GM12873 (cell line): ENCODE data around the gene PDE11A.

Source experiments
- TF ChIP-seq, protein P1 (sequence below): IDR thresholded peaks from 2 replicates; pipeline ENCODE4 v1.5.1; 2012; ENCODE audit warnings: low read depth, mild to moderate bottlenecking, moderate library complexity, low read length, control low read depth; ENCODE audit not compliant: insufficient read depth; ENCODE audit errors: missing control alignments

The PDE11A gene

DNA sequence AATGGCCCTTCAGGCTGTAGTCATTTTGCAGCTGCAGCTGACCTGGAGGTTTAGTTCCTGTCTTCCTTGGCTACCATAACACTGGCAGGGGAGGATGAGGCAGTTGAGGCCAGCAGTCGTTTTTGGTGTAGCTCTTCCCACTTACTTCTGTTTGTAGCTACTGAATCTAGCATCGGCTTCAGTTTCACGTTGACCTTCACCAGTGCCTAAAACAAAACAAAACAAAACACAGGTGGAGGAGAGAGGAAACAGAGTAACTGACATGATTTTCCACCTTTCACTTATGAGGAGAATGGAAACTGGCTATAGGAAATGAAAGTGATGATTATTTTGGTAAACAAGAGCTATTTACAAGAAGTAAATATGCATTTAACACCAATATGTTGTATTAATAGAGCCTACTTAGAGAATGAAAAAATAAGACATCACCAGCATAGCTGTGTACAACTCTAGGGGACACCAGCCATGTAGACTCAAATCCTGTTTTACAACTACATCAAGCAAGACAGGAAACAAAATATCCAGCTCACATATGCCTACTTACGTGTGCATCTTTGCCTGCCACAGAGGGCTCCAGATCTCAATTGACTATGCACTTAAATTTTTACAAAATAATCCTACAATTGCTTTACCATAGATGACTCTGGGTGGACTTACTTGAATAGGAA is 443.1 kb downstream of the PDE11A start:
- TF ChIP-seq, protein P1, sequence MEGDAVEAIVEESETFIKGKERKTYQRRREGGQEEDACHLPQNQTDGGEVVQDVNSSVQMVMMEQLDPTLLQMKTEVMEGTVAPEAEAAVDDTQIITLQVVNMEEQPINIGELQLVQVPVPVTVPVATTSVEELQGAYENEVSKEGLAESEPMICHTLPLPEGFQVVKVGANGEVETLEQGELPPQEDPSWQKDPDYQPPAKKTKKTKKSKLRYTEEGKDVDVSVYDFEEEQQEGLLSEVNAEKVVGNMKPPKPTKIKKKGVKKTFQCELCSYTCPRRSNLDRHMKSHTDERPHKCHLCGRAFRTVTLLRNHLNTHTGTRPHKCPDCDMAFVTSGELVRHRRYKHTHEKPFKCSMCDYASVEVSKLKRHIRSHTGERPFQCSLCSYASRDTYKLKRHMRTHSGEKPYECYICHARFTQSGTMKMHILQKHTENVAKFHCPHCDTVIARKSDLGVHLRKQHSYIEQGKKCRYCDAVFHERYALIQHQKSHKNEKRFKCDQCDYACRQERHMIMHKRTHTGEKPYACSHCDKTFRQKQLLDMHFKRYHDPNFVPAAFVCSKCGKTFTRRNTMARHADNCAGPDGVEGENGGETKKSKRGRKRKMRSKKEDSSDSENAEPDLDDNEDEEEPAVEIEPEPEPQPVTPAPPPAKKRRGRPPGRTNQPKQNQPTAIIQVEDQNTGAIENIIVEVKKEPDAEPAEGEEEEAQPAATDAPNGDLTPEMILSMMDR = no peak

DNA sequence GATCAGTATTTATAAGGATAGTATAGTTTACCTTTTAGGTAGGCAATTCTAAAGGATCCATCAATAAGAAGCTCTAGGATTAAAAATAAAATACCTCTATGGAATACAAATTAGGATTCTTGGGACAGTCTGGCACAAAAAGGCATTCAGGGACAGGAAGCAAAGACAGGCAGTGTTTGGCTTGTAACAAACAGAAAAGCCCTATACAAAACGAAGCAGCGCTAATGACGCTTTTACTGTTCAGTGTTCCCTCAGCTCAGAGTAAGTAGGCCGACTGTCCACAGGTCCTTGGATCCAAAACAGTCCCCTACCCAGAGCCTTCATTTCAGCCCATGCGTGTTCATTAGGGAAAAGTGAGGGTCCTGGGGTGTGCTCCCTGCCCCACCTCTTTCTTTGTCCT is 443.7 kb downstream of the PDE11A start:
- TF ChIP-seq, protein P1 = no peak

DNA sequence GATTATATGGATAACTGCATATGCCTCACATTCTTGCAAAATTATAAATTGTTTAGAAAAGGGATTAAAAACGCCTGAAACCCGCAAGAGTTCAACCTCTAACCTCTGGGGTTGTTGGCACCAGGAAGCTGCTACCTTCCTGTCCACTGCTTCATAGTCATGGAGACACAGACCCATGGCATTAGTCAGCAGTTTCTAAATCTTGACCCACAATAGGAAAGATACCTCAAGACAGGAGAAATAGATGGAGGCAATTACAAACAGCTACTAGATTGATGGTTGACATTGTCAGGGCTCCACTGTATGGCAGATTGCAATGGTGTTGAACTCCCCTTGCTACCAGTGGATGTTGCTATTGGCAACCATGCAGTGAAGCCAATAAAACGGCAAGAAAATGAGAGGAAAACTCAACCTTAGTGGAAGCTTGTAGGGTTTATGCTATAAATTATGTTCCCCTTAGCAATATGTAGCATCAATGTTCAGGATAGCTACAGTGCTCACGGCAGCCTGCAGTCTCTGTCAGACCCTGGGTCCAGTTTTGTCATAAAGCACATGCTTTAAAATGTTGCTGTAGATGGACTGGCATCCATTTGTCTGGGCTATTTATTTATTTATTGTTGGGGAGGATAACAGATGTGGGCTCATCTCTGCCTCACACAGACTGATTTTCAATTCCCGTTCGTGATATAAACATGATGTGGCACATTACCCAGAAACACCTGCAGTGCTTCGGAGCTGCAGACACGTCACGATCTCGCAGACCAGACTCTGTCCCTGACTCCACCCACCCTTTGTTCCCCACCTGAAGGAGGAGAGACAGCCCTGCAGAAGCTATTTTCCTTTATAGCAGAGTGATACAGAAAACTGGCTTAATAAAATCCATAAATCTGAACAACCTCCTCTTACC is 446.6 kb downstream of the PDE11A start:
- TF ChIP-seq, protein P1 = no peak

DNA sequence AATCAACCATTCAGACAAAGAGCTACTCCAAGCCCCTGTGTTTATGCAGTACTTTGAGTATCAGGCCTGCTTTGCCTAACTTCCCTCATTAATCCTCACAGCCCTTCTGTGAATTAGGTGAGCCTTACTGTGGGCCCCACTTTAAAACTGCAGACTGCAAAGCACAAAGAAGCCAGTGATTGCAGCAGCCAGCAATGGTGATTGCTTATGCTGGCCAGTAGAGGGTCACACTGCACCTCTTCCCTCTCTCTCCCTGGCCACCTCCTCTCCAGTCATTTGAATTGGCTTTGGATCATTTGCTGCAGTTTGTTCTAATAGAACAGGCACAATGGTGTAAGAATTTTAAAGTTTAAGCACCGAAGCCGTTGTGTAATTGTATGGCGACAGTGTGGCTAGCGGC is 450.1 kb downstream of the PDE11A start:
- TF ChIP-seq, protein P1 = no peak

DNA sequence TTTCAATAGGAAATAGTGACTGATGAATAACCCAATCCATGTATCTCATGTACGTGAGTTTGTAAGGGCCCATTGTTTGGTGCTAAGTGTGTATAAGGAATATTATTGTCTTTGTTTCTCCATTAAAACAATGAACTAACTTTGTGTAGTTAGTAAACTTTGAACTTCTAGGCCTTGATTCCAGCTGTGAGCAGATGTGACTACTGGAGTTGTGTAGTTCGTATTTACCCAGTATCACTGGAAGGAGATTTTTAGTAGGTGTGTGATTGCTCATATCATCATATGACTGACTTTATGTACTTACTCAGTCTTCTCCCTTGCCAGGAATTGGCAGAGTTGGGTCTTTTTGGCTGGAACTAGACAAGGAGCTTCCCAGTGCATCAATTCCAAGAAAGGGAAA is 452.6 kb downstream of the PDE11A start:
- TF ChIP-seq, protein P1 = no peak

DNA sequence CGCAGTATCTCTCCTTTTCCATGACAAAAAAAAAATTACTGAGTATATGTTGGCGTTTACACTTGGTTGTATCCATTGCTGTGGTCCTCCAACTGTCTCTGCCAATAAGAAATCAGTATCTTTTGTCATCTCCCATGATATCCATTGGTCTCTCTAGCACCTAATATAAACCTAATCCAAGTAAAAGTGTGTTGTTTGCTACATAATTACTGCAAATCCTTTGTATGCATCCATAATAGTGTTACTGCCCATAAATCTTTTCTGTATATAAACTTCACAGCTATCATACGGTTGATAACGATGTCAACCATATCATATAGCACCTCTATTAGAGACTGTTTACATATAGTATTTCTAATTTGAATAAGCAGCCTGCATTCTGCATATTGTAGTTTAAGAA is 453.1 kb downstream of the PDE11A start:
- TF ChIP-seq, protein P1 = no peak
